HepG2 (cell line): ENCODE data around the gene ARHGAP20. TPM values are rescaled to one million over a fixed set of nuclear protein-coding genes. Genes with fewer than 3 reads are reported as not detected.

ENCODE experiments used
- ATAC-seq: fragments of 200-7000 bp; cut with Tn5 transposase; 3 replicates; pipeline ENCODE4 v1.9.1; 2020; ENCODE audit warnings: mild to moderate bottlenecking, moderate library complexity
- BruUV-seq: library from RNA; stranded (reverse); fragments of 400-500 nt; replicated peaks from 2 replicates; lab custom pipeline; 2021; lab: Mats Ljungman, UMichigan
- CTCF ChIA-PET: fragments of 300-600 bp; formaldehyde crosslinking; extraction: SDS; loops from one replicate; lab custom pipeline; 2021; ENCODE audit warnings: low total read pairs, inconsistent platforms, low intra/inter-chr PET ratio; lab: Yijun Ruan, JAX
- POLR2A ChIA-PET: fragments of 350-600 bp; sonication (Branson Sonifier 250); formaldehyde crosslinking; loops from one replicate; lab custom pipeline; 2020; ENCODE audit warnings: antibody characterized with exemption, inconsistent platforms; lab: Yijun Ruan, JAX
- DNase-seq: peaks from one replicate; pipeline ENCODE4 v3.0.0-alpha.2; 2015; ENCODE audit warnings: low spot score
- FAIRE-seq: peaks from 3 replicates; lab custom pipeline; 2011; peaks lifted over from hg19 to GRCh38; lab: Jason Lieb, UNC
- H2AFZ ChIP-seq: one replicate; pipeline ENCODE4 v1.6.1; 2011; ENCODE audit warnings: low read length, inconsistent platforms
- H3K27ac ChIP-seq: fragments of 300-600 bp; 3 replicates; pipeline ENCODE4 v1.8.0; 2011; ENCODE audit warnings: mixed run types, mild to moderate bottlenecking, mixed read lengths, low read length, inconsistent platforms; ENCODE audit not compliant: insufficient read depth; ENCODE audit errors: extremely low read length
- H3K27me3 ChIP-seq, 2 experiments: fragments of 200-600 bp in 1 of 2; 2 replicates in 1 of 2; 3 replicates in 1 of 2; pipeline versions ENCODE4 v1.6.0 to v1.8.0; 2011; ENCODE audit warnings: low read length in 2 of 2, mild to moderate bottlenecking in 2 of 2, moderate library complexity in 2 of 2, inconsistent platforms in 1 of 2; ENCODE audit not compliant: insufficient read depth in 2 of 2, control insufficient read depth in 1 of 2
- H3K36me3 ChIP-seq, 2 experiments: fragments of 200-600 bp in 1 of 2; replicated peaks in 1 of 2; 2 replicates in 1 of 2; 3 replicates in 1 of 2; pipeline versions ENCODE4 v1.5.1 to v1.8.0; 2011; ENCODE audit warnings: low read length in 2 of 2, inconsistent platforms in 1 of 2; ENCODE audit not compliant: insufficient read depth in 2 of 2, control insufficient read depth in 1 of 2
- H3K4me1 ChIP-seq: 2 replicates; pipeline ENCODE4 v1.5.1; 2012; ENCODE audit warnings: low read length, inconsistent platforms; ENCODE audit not compliant: insufficient read depth
- H3K4me2 ChIP-seq: 2 replicates; pipeline ENCODE4 v1.6.0; 2011; ENCODE audit warnings: low read depth, low read length, inconsistent platforms
- H3K4me3 ChIP-seq, 3 experiments: fragments of 200-600 bp in 1 of 3; sonication (generic), shearing (Covaris generic) in 1 of 3; replicated peaks in 1 of 3; 2 replicates each; pipeline ENCODE4 v1.5.1; 2011 to 2016; ENCODE audit warnings: low read length in 3 of 3, inconsistent platforms in 2 of 3, low read depth in 2 of 3, mild to moderate bottlenecking in 2 of 3, control low read depth in 1 of 3, mixed read lengths in 1 of 3; ENCODE audit not compliant: insufficient read depth in 1 of 3
- H3K79me2 ChIP-seq: one replicate; pipeline ENCODE4 v1.6.1; 2011; ENCODE audit warnings: low read length, inconsistent platforms; ENCODE audit not compliant: insufficient read depth
- H3K9ac ChIP-seq: 2 replicates; pipeline ENCODE4 v1.6.0; 2011; ENCODE audit warnings: mild to moderate bottlenecking, low read depth, low read length, inconsistent platforms; ENCODE audit not compliant: insufficient read depth
- H3K9me3 ChIP-seq: 2 replicates; pipeline ENCODE4 v1.5.1; 2012; ENCODE audit warnings: mild to moderate bottlenecking, low read length
- H4K20me1 ChIP-seq: 2 replicates; pipeline ENCODE4 v1.6.0; 2011; ENCODE audit warnings: inconsistent platforms, mild to moderate bottlenecking, low read length, moderate library complexity; ENCODE audit not compliant: insufficient read depth
- HDAC1 ChIP-seq: sonication (generic); formaldehyde crosslinking; IDR thresholded peaks from 2 replicates; pipeline ENCODE4 v1.5.1; 2020; ENCODE audit warnings: mild to moderate bottlenecking, missing genetic modification reagents
- KLF11 ChIP-seq: IDR thresholded peaks from 2 replicates; pipeline ENCODE4 v1.6.1; 2016; ENCODE audit warnings: missing compliant biosample characterization
- PTBP1 ChIP-seq: fragments of 200-400 bp; formaldehyde crosslinking; IDR thresholded peaks from 2 replicates; pipeline ENCODE4 v1.6.1; 2018; ENCODE audit warnings: low read length, low read depth; ENCODE audit not compliant: poor library complexity, severe bottlenecking
- SAFB2 ChIP-seq: sonication (generic); formaldehyde crosslinking; IDR thresholded peaks from 2 replicates; pipeline ENCODE4 v1.5.1; 2020; ENCODE audit warnings: missing genetic modification reagents, low read depth, mild to moderate bottlenecking, borderline replicate concordance
- WGBS: methylation state at CpG from one replicate; pipeline ENCODE4 v1.1.6; 2017; ENCODE audit warnings: low lambda C conversion rate; 5-methylcytosine and 5-hydroxymethylcytosine counted together
- in situ Hi-C: cut with HindIII; loops from 2 replicates; pipeline ENCODE4 v1.10.0; 2017; ENCODE audit warnings: low pct_unique_long_range_greater_than_20kb; ENCODE audit not compliant: extremely low pct_ligation_motif_present
- intact Hi-C: fragments of 100-400 bp; cut with micrococcal nuclease; formaldehyde crosslinking; loops from one replicate; pipeline ENCODE4 v1.10.0; 2022; ENCODE audit not compliant: unreplicated experiment
- polyA plus RNA-seq, 8 experiments: library from polyadenylated mRNA; depleted of rRNA in 3 of 8; stranded (reverse) in 7 of 8; unstranded in 1 of 8; fragments of >200 nt; fragmentation: Illumina TruSeq in 4 of 8; extraction: Trizol in 4 of 8; gene quantifications; 2 replicates each; pipeline versions ENCODE4 v1.2.1 to v1.2.3, GENCODE V29; 2011 to 2016; ENCODE audit warnings: low read depth in 4 of 8, missing spikeins in 1 of 8, mixed read lengths in 1 of 8; ENCODE audit not compliant: insufficient read depth in 1 of 8
- total RNA-seq, 5 experiments: library from RNA; depleted of rRNA; stranded (reverse); fragments of >200 nt; fragmentation: Illumina TruSeq; extraction: Trizol; gene quantifications; 2 replicates each; pipeline ENCODE4 v1.2.3, GENCODE V29; 2016; ENCODE audit warnings: low read depth in 1 of 5
- TF ChIP-seq, protein P1 (sequence below): sonication (generic); formaldehyde crosslinking; IDR thresholded peaks from 2 replicates; pipeline ENCODE4 v1.8.1; 2022; ENCODE audit warnings: mild to moderate bottlenecking, missing genetic modification reagents
- TF ChIP-seq, protein P2 (sequence below): sonication (generic); formaldehyde crosslinking; IDR thresholded peaks from 2 replicates; pipeline ENCODE4 v1.8.0; 2022; ENCODE audit warnings: missing genetic modification reagents, mild to moderate bottlenecking, moderate library complexity, borderline replicate concordance

The ARHGAP20 gene
- total and polyA plus RNA-seq, 2 of the 13 experiments (the other 11 are each of a cell fraction or from before 2014, with no cell fraction given): not detected

DNA sequence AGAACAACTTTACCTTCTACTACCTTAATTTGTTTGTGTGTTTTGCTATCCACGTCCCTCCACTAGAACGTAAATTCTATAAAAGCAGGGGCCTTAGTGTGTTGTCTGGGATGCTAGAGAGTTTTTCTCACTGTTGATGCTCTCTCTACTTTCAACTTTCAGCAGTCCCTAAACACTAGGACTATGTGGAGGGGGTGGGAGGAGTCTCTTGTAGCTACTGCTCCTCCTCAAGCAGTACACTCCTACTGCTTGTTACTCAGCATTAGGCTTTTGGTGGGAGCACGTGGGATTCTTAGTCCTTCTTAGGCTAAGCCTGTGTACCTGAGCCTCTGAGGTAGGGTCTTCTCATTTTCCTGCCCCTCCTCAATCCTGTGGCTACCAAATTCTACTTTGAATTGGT lies 56.3 kb downstream of the ARHGAP20 start:
- no peak for ATAC-seq
- Histone ChIP-seq H3K27ac (no peak overlapping the region), H3K4me3 (no peak overlapping the region), H3K9me3 (no peaks in the 10 kb centered on the region), H3K4me1 (no peaks in the 10 kb centered on the region), H3K9ac (no peak overlapping the region), H4K20me1 (no peaks in the 10 kb centered on the region), H3K27me3 (no peaks in the 10 kb centered on the region; a peak in 1 of 5 replicates), H3K36me3 (no peaks in the 10 kb centered on the region), H3K79me2 (no peaks in the 10 kb centered on the region), H2AFZ (no peak overlapping the region), H3K4me2 (no peak overlapping the region)
- no TSS peak for BruUV-seq
- intact Hi-C loops (no loop called here), in situ Hi-C loops (no loop called here)
- CTCF ChIA-PET: no interaction called here
- no peak for FAIRE-seq
- DNase-seq: no peak
- TF ChIP-seq HDAC1: no peak
- no peak for TF ChIP-seq KLF11 (CRISPR knock-in tag)
- no peak for TF ChIP-seq SAFB2 (CRISPR knock-in tag)
- TF ChIP-seq PTBP1: no peak
- TF ChIP-seq, protein P1, sequence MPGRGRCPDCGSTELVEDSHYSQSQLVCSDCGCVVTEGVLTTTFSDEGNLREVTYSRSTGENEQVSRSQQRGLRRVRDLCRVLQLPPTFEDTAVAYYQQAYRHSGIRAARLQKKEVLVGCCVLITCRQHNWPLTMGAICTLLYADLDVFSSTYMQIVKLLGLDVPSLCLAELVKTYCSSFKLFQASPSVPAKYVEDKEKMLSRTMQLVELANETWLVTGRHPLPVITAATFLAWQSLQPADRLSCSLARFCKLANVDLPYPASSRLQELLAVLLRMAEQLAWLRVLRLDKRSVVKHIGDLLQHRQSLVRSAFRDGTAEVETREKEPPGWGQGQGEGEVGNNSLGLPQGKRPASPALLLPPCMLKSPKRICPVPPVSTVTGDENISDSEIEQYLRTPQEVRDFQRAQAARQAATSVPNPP (CRISPR knock-in tag): no peak
- TF ChIP-seq, protein P2, sequence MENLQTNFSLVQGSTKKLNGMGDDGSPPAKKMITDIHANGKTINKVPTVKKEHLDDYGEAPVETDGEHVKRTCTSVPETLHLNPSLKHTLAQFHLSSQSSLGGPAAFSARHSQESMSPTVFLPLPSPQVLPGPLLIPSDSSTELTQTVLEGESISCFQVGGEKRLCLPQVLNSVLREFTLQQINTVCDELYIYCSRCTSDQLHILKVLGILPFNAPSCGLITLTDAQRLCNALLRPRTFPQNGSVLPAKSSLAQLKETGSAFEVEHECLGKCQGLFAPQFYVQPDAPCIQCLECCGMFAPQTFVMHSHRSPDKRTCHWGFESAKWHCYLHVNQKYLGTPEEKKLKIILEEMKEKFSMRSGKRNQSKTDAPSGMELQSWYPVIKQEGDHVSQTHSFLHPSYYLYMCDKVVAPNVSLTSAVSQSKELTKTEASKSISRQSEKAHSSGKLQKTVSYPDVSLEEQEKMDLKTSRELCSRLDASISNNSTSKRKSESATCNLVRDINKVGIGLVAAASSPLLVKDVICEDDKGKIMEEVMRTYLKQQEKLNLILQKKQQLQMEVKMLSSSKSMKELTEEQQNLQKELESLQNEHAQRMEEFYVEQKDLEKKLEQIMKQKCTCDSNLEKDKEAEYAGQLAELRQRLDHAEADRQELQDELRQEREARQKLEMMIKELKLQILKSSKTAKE: no peak
- 0% methylated on average over 3 of the region's 3 CpGs for WGBS
- POLR2A ChIA-PET: no interaction called here
